Calu3 (cell line): ENCODE measurements around the gene HRCT1. TPM values are rescaled to one million over a fixed set of nuclear protein-coding genes. Genes with fewer than 3 reads are reported as not detected.

Source experiments
- BruUV-seq: library from RNA; stranded (reverse); fragments of 400-500 nt; replicated peaks from 2 replicates; lab custom pipeline; 2021; lab: Mats Ljungman, UMichigan
- CTCF ChIA-PET: fragments of 300-600 bp; sonication (Branson Sonifier 250); formaldehyde crosslinking; loops from one replicate; lab custom pipeline; 2022; ENCODE audit warnings: antibody characterized with exemption; lab: Charles Lee
- DNase-seq: peaks from one replicate; pipeline ENCODE4 v3.0.0; 2022
- H3K27ac Mint-ChIP-seq: one replicate; pipeline ENCODE4 v1.8.0; 2022; ENCODE audit warnings: mixed read lengths; ENCODE audit not compliant: unreplicated experiment
- H3K27me3 Mint-ChIP-seq: one replicate; pipeline ENCODE4 v1.8.0; 2022; ENCODE audit warnings: mixed read lengths; ENCODE audit not compliant: unreplicated experiment
- H3K36me3 Mint-ChIP-seq: one replicate; pipeline ENCODE4 v1.8.0; 2022; ENCODE audit warnings: mild to moderate bottlenecking, moderate library complexity, mixed read lengths; ENCODE audit not compliant: insufficient read depth, unreplicated experiment
- H3K4me1 Mint-ChIP-seq: one replicate; pipeline ENCODE4 v1.8.0; 2022; ENCODE audit warnings: mild to moderate bottlenecking, low read depth, mixed read lengths; ENCODE audit not compliant: unreplicated experiment
- H3K4me3 Mint-ChIP-seq: one replicate; pipeline ENCODE4 v1.8.0; 2022; ENCODE audit warnings: mild to moderate bottlenecking, low read depth, moderate library complexity, mixed read lengths; ENCODE audit not compliant: unreplicated experiment
- H3K9me3 Mint-ChIP-seq: one replicate; pipeline ENCODE4 v1.8.0; 2022; ENCODE audit warnings: low read depth, mixed read lengths; ENCODE audit not compliant: unreplicated experiment
- CTCF ChIP-seq: fragments of 200-600 bp; IDR thresholded peaks from one replicate; pipeline ENCODE4 v1.8.0; 2022; ENCODE audit warnings: antibody characterized with exemption; ENCODE audit not compliant: unreplicated experiment
- intact Hi-C: fragments of 100-400 bp; cut with micrococcal nuclease; formaldehyde crosslinking; loops from one replicate; pipeline ENCODE4 v1.10.0; 2022; ENCODE audit not compliant: unreplicated experiment
- total RNA-seq: library from RNA; stranded (reverse); gene quantifications from 2 replicates; pipeline ENCODE4 v1.2.3, GENCODE V29; 2022

The HRCT1 gene
- total RNA-seq, 1 experiment from 2014 or later, result 0.90 TPM

GRCh38 chr9:35917261-35917660, 11.3 kb downstream of the HRCT1 start:
- TF ChIP-seq CTCF, result no peak
- DNase-seq, result no peak
- H3K4me1 Mint-ChIP-seq, result no peaks in the 10 kb centered on the region
- no TSS peak for BruUV-seq
- no peaks in the 10 kb centered on the region for H3K27me3 Mint-ChIP-seq
- intact Hi-C loops, result no loop called here
- no peaks in the 10 kb centered on the region for H3K36me3 Mint-ChIP-seq
- H3K27ac Mint-ChIP-seq, result no peak overlapping the region
- no peaks in the 10 kb centered on the region for H3K9me3 Mint-ChIP-seq
- H3K4me3 Mint-ChIP-seq, result no peak overlapping the region
- CTCF ChIA-PET, result no interaction called here

- Mint-ChIP-seq H3K27ac (no peak overlapping the region), H3K27me3 (no peaks in the 10 kb centered on the region), H3K9me3 (no peaks in the 10 kb centered on the region), H3K4me1 (no peaks in the 10 kb centered on the region), H3K4me3 (no peak overlapping the region), H3K36me3 (no peaks in the 10 kb centered on the region)
- CTCF ChIA-PET, result no interaction called here
- BruUV-seq, result no TSS peak
- no peak for TF ChIP-seq CTCF
- no peak for DNase-seq
- intact Hi-C loops, result no loop called here
These were observed 12.8 kb downstream of the HRCT1 start for GRCh38 chr9:35918780-35919179.

DNA sequence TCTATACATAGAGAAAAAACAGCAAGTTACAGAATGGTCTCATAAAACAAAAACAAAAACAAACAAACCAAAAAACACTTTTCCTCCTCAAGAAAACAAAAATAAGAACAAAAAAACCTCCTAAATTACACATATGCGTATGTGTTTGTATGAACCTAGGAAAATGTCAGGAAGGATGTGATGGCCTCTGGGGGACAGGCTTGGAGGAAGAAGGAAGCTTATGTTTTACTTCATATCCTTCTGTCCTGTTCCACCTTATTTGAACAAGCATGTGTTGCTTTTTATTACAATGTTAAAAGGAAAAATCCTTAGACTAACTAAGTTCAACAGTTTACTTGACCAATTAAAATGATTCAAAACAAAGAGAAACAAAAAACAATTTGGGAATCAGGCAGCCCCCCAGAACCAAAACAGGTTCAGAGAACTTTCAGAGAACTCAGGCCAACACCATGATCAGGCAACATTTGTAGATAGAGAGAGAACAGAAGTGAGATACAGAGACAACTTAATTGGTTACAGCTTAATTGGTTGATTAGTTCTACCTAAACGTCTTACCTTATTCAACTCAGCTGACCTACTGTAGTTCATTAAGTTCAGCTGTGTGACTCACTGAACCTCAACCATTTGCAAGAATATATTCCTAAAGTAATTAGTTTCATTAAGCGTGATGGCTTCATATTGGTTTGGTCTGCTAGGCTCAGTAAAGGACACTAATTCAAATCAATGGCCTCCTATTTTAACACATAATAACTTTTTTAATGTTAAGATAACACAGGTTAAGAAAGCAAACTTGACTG, 13.4 kb downstream of the HRCT1 start:
- no TSS peak for BruUV-seq
- Mint-ChIP-seq H3K4me3 (no peak overlapping the region), H3K9me3 (no peaks in the 10 kb centered on the region), H3K27me3 (no peaks in the 10 kb centered on the region), H3K4me1 (no peaks in the 10 kb centered on the region), H3K27ac (no peak overlapping the region), H3K36me3 (no peaks in the 10 kb centered on the region)
- CTCF ChIA-PET, result no interaction called here
- DNase-seq, result no peak
- intact Hi-C loops, result no loop called here
- TF ChIP-seq CTCF, result no peak

GRCh38 chr9:35920051-35920620, 14.1 kb downstream of the HRCT1 start:
- no TSS peak for BruUV-seq
- no peaks in the 10 kb centered on the region for H3K9me3 Mint-ChIP-seq
- no peaks in the 10 kb centered on the region for H3K4me1 Mint-ChIP-seq
- TF ChIP-seq CTCF, result no peak
- no peak for DNase-seq
- CTCF ChIA-PET, result no interaction called here
- no peaks in the 10 kb centered on the region for H3K36me3 Mint-ChIP-seq
- H3K27ac Mint-ChIP-seq, result no peak overlapping the region
- intact Hi-C loops, result no loop called here
- no peaks in the 10 kb centered on the region for H3K27me3 Mint-ChIP-seq
- no peak overlapping the region for H3K4me3 Mint-ChIP-seq
